RKO (cell line): ENCODE data around the gene SOHLH1.
A peak's percentile ranks its signal among the peaks of the same experiment; 100 is the strongest.

Experiments
- DNase-seq: peaks from one replicate; pipeline ENCODE4 v3.0.0-alpha.2; 2016; ENCODE audit warnings: low spot score

The SOHLH1 gene

GRCh38 chr9:135729480-135729879 is 30.2 kb upstream of the SOHLH1 start:
- no peak for DNase-seq

- no peak for DNase-seq
Measured at GRCh38 chr9:135728436-135729110, 29.3 kb upstream of the SOHLH1 start.

GRCh38 chr9:135727257-135727875 is 28.1 kb upstream of the SOHLH1 start:
- no peak for DNase-seq

DNA sequence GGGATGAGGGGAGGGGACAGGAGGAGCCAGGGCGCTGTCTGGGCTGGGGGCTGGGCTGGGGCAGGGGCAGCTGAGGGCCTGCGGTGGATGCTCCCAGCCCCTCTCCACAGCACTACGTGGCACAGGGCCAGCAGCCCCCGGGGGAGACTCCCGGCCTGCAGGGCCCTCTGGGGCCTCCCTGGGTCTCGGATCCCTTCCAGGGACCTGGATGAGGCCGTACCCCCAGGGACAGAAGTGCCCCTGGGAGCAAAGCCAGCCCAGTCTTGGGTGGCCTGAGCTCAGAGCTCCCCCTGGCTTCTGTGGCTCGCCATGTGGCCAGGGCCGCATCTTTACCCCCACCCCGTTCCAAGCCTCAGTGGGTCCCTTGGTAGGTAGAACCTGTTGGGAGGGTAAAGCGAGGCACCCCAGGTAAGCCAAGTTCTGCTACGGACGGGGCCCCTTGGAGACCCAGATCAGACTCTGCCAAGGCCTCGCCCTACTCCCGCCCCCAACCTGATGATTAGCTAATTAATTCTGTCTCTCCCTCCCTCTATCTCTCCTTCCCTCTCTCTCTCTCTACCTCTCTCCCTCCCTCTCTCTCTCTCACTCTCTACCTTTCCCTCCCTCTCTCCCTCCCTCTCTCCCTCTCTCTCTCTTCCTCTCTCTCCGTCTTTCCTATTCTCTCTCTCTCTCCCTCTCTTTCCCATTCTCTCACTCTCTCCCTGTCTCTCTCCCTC is 27.0 kb upstream of the SOHLH1 start:
- DNase-seq, result no peak

GRCh38 chr9:135724186-135724787 is 25.0 kb upstream of the SOHLH1 start:
- DNase-seq, result no peak

DNA sequence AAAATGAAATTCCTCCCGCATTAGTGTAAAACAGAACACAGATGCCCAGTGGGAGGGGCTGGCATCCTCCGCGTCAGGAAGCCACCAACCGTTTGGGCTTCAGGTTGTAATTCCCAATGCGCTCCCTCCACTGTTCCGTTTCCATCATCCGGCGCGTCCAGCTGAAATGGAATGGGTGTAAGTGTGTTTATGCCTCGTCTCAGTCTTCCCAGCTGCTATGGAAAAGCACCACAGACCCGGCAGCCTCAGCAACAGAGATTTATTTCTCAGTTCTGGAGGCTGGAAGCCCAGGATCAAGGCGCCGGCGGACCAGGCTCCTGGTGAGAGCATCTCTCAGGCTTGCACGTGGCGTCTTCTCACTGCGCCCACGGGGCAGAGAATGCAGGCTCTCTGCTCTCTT is 23.1 kb upstream of the SOHLH1 start:
- no peak for DNase-seq

- DNase-seq, result no peak
Measured at GRCh38 chr9:135719472-135719871, 20.2 kb upstream of the SOHLH1 start.

- DNase-seq, result peak; percentile 57
Measured at GRCh38 chr9:135718616-135719015, 19.3 kb upstream of the SOHLH1 start.

DNA sequence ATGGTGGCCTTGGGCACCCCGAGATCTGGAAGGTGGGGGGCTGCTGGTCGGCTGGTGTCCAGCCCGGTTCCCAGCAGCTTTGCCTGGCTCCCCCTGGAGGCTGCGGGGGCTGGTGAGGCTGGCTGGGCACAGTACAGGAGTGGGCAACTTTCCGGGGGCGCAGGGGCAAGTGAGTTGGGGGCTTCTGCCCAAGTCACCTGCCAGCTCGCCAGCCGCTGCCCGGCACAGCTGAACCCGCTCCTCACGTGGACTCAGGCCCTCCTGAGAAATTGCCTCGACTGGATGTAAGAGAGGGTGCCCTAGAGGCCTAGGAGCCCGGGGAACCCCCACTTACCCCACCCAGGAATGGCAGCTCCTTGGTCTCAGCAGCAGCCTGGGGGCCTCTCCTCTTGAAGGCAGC is 18.1 kb upstream of the SOHLH1 start:
- DNase-seq, result no peak

DNA sequence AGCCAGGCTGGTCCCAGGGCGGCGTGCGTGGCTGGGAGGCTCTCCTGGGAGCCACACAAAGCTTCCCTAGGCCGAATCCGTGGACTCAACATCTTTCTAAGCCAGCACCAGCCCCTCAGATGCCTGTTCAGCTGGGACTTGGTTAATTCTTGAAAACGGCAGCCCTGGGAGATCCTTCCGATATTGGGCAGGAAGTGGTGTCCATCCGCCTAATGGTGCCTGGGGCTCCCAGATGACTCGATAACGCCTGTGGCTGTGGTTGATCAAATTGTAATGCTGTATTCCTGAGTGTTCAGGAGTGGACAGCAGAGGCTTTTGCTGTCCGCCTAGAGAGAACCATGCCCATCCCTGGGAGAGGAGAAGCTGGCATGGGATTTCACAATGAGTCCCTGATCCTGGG is 16.8 kb upstream of the SOHLH1 start:
- no peak for DNase-seq

DNA sequence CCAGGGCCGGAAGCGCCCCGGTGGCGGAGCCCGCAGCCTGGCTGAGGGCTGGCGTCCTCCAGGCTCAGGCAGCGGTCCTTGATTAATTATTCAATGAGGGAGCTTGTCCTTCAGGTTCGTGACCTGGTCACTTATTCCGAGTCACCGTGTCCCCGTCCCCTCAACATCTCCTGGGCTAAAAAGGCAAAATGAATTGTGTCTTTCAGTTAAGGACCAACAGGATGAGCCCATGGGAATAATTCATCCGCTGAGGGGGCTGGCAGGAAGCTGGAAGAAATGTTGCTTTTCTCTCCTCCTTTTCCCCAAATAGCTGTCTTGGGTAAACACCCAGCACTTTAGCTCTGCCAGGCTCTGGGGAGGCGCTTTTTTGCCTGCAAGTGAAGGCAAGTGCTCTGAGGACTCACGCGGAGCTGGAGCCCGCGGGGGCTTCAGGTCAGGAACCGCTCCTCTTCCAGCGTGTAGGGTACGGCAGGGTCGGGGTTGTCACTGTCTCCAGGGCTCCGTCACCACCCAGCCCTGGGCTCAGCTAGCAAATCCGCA is 15.8 kb upstream of the SOHLH1 start:
- no peak for DNase-seq

DNA sequence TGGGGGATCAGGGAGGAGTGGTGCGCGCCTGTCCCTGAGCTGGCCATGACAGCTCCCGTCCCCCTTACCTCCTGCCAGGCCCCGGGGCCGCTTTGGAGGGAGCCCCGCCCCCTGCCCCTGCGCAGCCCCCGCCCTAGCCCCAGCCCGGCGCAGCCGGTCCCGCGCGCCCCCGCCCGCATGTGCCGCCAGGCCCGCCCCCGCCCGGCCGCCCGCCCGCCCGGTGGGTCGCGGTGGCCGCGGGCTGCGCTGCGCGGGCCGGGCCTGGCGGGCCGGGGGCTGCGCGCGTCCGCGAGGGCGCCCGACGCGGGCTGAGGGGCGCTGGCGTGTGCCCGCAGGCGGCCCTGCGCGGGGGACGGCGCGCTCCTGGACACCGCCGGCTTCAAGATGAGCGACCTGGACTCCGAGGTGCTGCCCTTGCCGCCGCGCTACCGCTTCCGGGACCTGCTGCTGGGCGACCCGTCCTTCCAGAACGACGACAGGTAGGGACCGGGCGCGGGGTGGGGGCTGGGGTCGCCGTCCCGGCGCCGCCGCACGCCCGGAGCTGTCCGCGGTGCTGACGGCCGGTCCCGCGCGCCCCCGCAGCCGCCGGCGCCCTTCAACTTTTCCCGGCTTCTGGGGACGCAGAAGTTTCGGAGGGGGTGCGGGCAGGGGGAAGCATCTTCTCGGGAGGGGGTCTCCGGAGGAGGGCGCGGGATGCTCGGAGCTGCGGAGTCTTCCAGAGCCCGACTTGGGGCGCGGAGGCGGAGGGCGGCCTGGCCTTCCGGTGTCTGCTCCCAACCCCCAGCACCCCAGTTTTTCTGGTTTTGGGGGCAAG is 15.2 kb upstream of the SOHLH1 start:
- DNase-seq, result no peak

GRCh38 chr9:135712613-135713295 is 13.5 kb upstream of the SOHLH1 start:
- no peak for DNase-seq

DNA sequence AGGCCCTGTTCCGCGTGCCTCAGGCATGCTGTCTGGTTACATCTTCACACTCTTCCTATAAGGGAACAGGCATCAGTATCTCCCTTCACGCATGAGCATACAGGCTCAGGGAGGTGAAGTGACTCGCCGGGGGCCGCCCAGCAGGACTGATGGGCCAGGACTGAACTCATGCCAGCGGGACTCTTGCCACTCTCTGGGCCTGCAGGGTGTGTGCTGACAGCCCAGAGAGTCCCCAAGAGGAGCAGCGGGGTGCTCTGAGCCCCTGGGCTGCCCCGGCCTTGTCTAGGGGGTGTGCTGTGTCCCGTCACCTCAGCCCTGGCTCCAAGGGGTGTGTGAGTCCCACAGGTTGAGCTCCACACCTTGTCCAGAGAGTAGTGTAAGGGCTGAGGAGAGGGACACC is 12.6 kb upstream of the SOHLH1 start:
- DNase-seq, result no peak

- no peak for DNase-seq
Measured at GRCh38 chr9:135711391-135711790, 12.1 kb upstream of the SOHLH1 start.

GRCh38 chr9:135708164-135708563 is 8.9 kb upstream of the SOHLH1 start:
- DNase-seq, result no peak

DNA sequence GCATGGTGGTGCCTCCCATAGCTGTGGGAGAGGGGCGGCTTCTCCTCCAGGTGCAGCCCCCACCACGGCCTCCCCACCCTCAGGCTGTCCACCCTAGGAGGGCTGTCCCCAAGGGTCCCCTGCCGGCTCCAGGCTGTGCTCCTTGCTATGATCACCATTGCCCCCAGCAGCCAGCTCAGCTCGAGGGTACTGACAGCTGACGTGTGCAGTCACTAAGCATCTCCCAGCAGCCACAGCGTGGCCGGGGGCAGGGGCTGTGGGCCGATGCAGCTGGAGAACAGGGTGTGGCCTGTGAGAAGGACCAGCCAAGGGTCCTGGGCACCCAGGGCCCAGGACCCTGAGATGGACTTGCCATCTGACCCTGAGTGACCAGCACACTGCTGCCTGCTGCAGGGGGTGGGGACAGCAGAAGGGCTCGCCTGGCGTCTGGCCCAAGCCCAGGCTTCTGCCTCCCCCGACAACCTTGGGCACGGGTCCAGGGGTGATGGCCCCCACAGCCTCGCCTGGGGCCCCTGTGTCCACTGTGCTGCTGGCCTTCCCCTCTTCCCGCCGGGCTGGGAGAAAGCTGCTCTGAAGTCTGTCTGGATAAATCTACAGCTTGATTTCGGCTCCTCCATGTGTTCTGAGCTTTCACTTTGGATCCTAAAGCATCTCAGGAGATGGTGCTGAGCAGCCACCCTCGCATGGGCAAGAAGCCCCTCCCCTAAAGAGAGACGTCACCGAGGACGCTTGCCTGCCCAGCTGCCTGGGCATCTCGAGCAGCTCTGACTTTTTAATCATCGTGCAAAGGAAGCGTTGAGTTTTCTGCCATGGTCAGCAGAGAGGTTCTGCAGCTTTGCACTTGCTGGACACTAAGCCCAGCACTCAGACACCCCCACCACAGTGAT is 8.2 kb upstream of the SOHLH1 start:
- no peak for DNase-seq

DNA sequence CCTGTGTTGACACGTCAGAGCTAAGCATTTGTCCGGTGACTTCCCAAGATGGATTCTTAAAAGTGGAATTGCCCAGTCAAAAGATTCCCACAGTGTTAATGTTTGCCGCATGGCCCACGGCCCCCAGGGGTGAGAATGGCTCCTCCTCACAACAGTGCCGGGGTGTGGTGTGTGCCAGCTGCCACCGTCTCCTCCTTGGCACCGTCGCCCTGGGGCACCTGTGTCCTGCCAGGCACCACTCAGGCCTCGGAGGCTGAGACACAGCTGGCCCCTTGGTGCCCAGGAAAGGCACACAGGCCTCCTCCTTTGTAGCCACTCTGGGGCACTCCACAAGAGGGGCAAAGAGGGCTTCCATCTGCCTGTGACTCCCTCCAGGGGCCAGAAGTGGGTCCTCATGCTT is 7.0 kb upstream of the SOHLH1 start:
- no peak for DNase-seq

DNA sequence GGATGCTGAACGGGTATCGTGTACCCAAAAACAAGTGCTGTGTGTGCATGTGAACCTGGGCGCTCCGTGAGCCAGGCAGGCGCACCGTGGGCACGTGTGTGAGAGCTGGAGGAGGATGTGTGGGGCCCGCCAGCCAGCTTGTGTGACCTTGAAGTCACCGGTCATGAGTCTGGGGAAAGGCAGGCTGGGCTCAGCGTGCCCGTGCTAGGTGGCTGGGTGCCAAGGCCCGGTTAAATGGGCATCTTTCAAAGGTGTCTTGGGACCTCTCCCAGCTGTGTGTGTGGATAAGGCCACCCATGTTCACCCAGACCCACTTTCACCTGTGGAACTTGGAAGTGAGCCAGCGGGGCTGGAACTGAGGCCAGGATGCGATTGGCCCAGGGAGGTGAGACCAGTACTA is 6.1 kb upstream of the SOHLH1 start:
- DNase-seq, result no peak

DNA sequence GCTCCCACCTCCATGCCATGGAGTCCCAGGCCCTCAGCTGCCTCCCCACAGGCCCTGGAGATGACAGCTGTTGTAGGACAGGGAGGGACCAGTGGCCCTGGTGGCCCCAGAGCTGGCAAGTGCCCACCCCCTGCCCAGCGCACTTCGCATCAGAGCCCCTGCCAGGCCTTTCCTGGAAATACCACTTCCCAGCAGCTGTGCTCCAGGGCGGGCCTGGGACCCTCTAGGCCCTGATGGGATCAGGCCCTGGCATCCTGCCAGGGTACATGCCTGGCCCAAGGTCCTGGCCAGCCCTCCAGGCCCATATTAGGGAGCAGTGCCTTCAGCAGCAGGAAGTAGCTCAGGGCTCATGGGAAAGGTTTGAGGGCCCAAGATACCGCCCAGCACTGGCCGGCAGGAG is 5.2 kb upstream of the SOHLH1 start:
- DNase-seq, result peak; percentile 25
